Endothelial cell of umbilical vein (primary cell): ENCODE measurements around the gene TAF1A. TPM values are rescaled to one million over a fixed set of nuclear protein-coding genes. Genes with fewer than 3 reads are reported as not detected.

Experiments used
- BruUV-seq: library from RNA; stranded (reverse); fragments of 400-500 nt; replicated peaks from 2 replicates; lab custom pipeline; 2021; lab: Mats Ljungman, UMichigan
- CTCF ChIA-PET: fragments of 300-600, 350-600 bp; sonication (Branson Sonifier 250); formaldehyde crosslinking; loops from one replicate; lab custom pipeline; 2021; ENCODE audit warnings: antibody characterized with exemption, inconsistent platforms; lab: Charles Lee
- POLR2A ChIA-PET: fragments of 300-600, 350-600 bp; sonication (Branson Sonifier 250); formaldehyde crosslinking; loops from one replicate; lab custom pipeline; 2021; ENCODE audit warnings: antibody characterized with exemption, inconsistent platforms; lab: Charles Lee
- DNase-seq: peaks from one replicate; pipeline ENCODE4 v3.0.0-alpha.2; 2011; ENCODE audit warnings: low read depth, low spot score
- FAIRE-seq: peaks from 2 replicates; lab custom pipeline; 2011; peaks lifted over from hg19 to GRCh38; lab: Jason Lieb, UNC
- H2AFZ ChIP-seq: 2 replicates; pipeline ENCODE4 v1.6.0; 2012; ENCODE audit warnings: low read depth, low read length, control low read depth, inconsistent platforms
- H3K27ac ChIP-seq: 2 replicates; pipeline ENCODE4 v1.5.1; 2011; ENCODE audit warnings: low read depth, mild to moderate bottlenecking, control low read depth, low read length, moderate library complexity; ENCODE audit not compliant: insufficient read depth
- H3K27me3 ChIP-seq, 2 experiments: 2 replicates each; pipeline versions ENCODE4 v1.6.0 to v1.6.1; 2011; ENCODE audit warnings: low read length in 2 of 2, mixed read lengths in 1 of 2; ENCODE audit not compliant: control insufficient read depth in 2 of 2, insufficient read depth in 2 of 2
- H3K36me3 ChIP-seq, 2 experiments: 2 replicates in 1 of 2; 3 replicates in 1 of 2; pipeline ENCODE4 v1.5.1; 2011; ENCODE audit warnings: low read length in 2 of 2, mild to moderate bottlenecking in 1 of 2, moderate library complexity in 1 of 2; ENCODE audit not compliant: control insufficient read depth in 2 of 2, insufficient read depth in 2 of 2; ENCODE audit errors: extremely low read depth in 1 of 2
- H3K4me1 ChIP-seq: 3 replicates; pipeline ENCODE4 v1.5.1; 2011; ENCODE audit warnings: mild to moderate bottlenecking, low read length; ENCODE audit not compliant: control insufficient read depth, insufficient read depth; ENCODE audit errors: extremely low read depth
- H3K4me2 ChIP-seq: 2 replicates; pipeline ENCODE4 v1.6.1; 2011; ENCODE audit warnings: low read length, control low read depth, mixed read lengths; ENCODE audit not compliant: insufficient read depth
- H3K4me3 ChIP-seq, 3 experiments: fragments of 200-600 bp in 1 of 3; sonication (generic), shearing (Covaris generic) in 1 of 3; replicated peaks in 1 of 3; 2 replicates each; pipeline ENCODE4 v1.5.1; 2011 to 2016; ENCODE audit warnings: control low read depth in 3 of 3, low read length in 3 of 3, mild to moderate bottlenecking in 2 of 3, inconsistent platforms in 1 of 3, low read depth in 1 of 3, moderate library complexity in 1 of 3; ENCODE audit not compliant: insufficient read depth in 1 of 3
- H3K79me2 ChIP-seq: 2 replicates; pipeline ENCODE4 v1.6.0; 2012; ENCODE audit warnings: low read length, inconsistent platforms; ENCODE audit not compliant: control insufficient read depth, insufficient read depth
- H3K9ac ChIP-seq: replicated peaks from 2 replicates; pipeline ENCODE3; 2011; ENCODE audit warnings: low read length, control low read depth; ENCODE audit not compliant: insufficient read depth; ENCODE audit errors: extremely low read depth
- H3K9me1 ChIP-seq: replicated peaks from 3 replicates; pipeline ENCODE4 v1.6.0; 2011; ENCODE audit warnings: mild to moderate bottlenecking, low read length; ENCODE audit not compliant: control insufficient read depth, insufficient read depth; ENCODE audit errors: extremely low read depth
- H3K9me3 ChIP-seq: replicated peaks from 2 replicates; pipeline ENCODE4 v1.5.1; 2012; ENCODE audit warnings: low read length, inconsistent platforms; ENCODE audit not compliant: control insufficient read depth, insufficient read depth
- H4K20me1 ChIP-seq: replicated peaks from 2 replicates; pipeline ENCODE3; 2011; ENCODE audit warnings: mild to moderate bottlenecking, low read length; ENCODE audit not compliant: control insufficient read depth, insufficient read depth; ENCODE audit errors: extremely low read depth
- CTCF ChIP-seq, 2 donors: IDR thresholded peaks; 1 replicate in 1 of 2; 2 replicates in 1 of 2; pipeline ENCODE4 v1.5.1; 2011; ENCODE audit warnings: low read length in 2 of 2, mild to moderate bottlenecking in 2 of 2, moderate library complexity in 2 of 2, control low read depth in 1 of 2, inconsistent platforms in 1 of 2, low read depth in 1 of 2; ENCODE audit not compliant: insufficient read depth in 1 of 2; ENCODE audit errors: extremely low read depth in 1 of 2
- EZH2 ChIP-seq: IDR thresholded peaks from 2 replicates; pipeline ENCODE4 v1.6.1; 2012; ENCODE audit warnings: borderline replicate concordance, low read depth, mild to moderate bottlenecking, moderate library complexity, low read length, inconsistent platforms; ENCODE audit not compliant: severe bottlenecking
- FOS ChIP-seq: IDR thresholded peaks from 2 replicates; pipeline ENCODE4 v1.6.1; 2011; ENCODE audit warnings: mild to moderate bottlenecking, low read length, moderate library complexity, borderline replicate concordance; ENCODE audit not compliant: insufficient read depth
- GATA2 ChIP-seq: IDR thresholded peaks from 2 replicates; pipeline ENCODE4 v1.7.0; 2011; ENCODE audit warnings: low read depth, mild to moderate bottlenecking, moderate library complexity, mixed read lengths, low read length; ENCODE audit not compliant: insufficient read length, insufficient read depth
- JUN ChIP-seq: IDR thresholded peaks from 2 replicates; pipeline ENCODE4 v1.6.1; 2011; ENCODE audit warnings: borderline replicate concordance, low read depth; ENCODE audit not compliant: insufficient read length, insufficient read depth
- MAX ChIP-seq: IDR thresholded peaks from 2 replicates; pipeline ENCODE4 v1.6.1; 2011; ENCODE audit not compliant: insufficient read depth, insufficient read length
- MYC ChIP-seq: IDR thresholded peaks from one replicate; pipeline ENCODE4 v1.6.1; 2011; ENCODE audit warnings: mild to moderate bottlenecking, low read depth, low read length
- POLR2A ChIP-seq: IDR thresholded peaks from 2 replicates; pipeline ENCODE4 v1.6.1; 2012; ENCODE audit warnings: low read depth, mild to moderate bottlenecking, control low read depth, low read length
- POLR2AphosphoS5 ChIP-seq: IDR thresholded peaks from 2 replicates; pipeline ENCODE4 v1.6.1; 2012; ENCODE audit warnings: low read depth, mild to moderate bottlenecking, control low read depth, low read length, moderate library complexity; ENCODE audit not compliant: insufficient read depth
- dilution Hi-C: fragments of 300-500 bp; cut with MboI; formaldehyde crosslinking; loops from one replicate; pipeline ENCODE4 v1.15.0; 2019; ENCODE audit warnings: low sequenced_read_pairs; ENCODE audit not compliant: extremely low pct_ligation_motif_present
- intact Hi-C: fragments of 100-400 bp; cut with micrococcal nuclease; formaldehyde crosslinking; loops from one replicate; pipeline ENCODE4 v1.10.0; 2022
- polyA plus RNA-seq, 4 experiments: library from polyadenylated mRNA; depleted of rRNA in 3 of 4; stranded (reverse) in 3 of 4; unstranded in 1 of 4; fragments of >200 nt; gene quantifications; 2 replicates each; pipeline versions ENCODE4 v1.2.1 to v1.2.3, GENCODE V29; 2011 to 2012; ENCODE audit warnings: missing spikeins in 1 of 4
- total RNA-seq: library from RNA; stranded (reverse); gene quantifications from 2 replicates; pipeline ENCODE4 v1.2.3, GENCODE V29; 2021

Gene TAF1A
- total and polyA plus RNA-seq, 2 donors (not counting 3 experiments of a cell fraction or from before 2014, with no cell fraction given): 1.3 to 5.3 TPM

GRCh38 chr1:222586842-222587241 lies 2.9 kb downstream of the TAF1A start:
- no peak for FAIRE-seq
- H3K4me2 ChIP-seq: no peak overlapping the region

GRCh38 chr1:222583079-222583478 lies 6.7 kb downstream of the TAF1A start:
- no peak overlapping the region for H3K4me3 ChIP-seq
- H3K4me1 ChIP-seq: peaks cover 14% of the 10 kb centered on the region
- intact Hi-C loops: loop anchor here (5.0 kb wide), 1 partner anchor 34 kb away; the partner anchor contains the start of gene MIA3
- H3K27me3 ChIP-seq: no peaks in the 10 kb centered on the region
- H4K20me1 ChIP-seq: no peaks in the 10 kb centered on the region
- no peaks in the 10 kb centered on the region for H3K9me1 ChIP-seq
- no peak for DNase-seq
- FAIRE-seq: no peak
- H3K36me3 ChIP-seq: no peaks in the 10 kb centered on the region
- H3K9ac ChIP-seq: no peak overlapping the region
- ChIA-PET POLR2A (interaction anchor here (0.7 kb wide), 1 partner anchor 1148 kb away, joined by 3 read pairs; no protein-coding TSS in a partner anchor), CTCF (interaction anchor here (1.4 kb wide), 1 partner anchor 51 kb away, joined by 4 read pairs; no protein-coding TSS in a partner anchor)
- no peaks in the 10 kb centered on the region for H3K9me3 ChIP-seq
- BruUV-seq: no TSS peak
- H3K27ac ChIP-seq: no peak overlapping the region
- no peak overlapping the region for H3K4me2 ChIP-seq
- no peaks in the 10 kb centered on the region for H3K79me2 ChIP-seq
- dilution Hi-C loops: no loop called here
- TF ChIP-seq POLR2AphosphoS5: no peak
- TF ChIP-seq POLR2A: no peak
- no peak for TF ChIP-seq FOS
- no peak for TF ChIP-seq MAX
- TF ChIP-seq JUN: no peak
- TF ChIP-seq EZH2: no peak
- no peak for TF ChIP-seq CTCF (IDR thresholded peaks at IDR 0.05; ENCODE audit: extremely low read depth in 1 of 2, insufficient read depth in 1 of 2, low read depth in 1 of 2, low read length in 2 of 2)
- TF ChIP-seq MYC: no peak
- TF ChIP-seq GATA2: no peak
- no peak overlapping the region for H2AFZ ChIP-seq

More at GRCh38 chr1:222586842-222587241, 2.9 kb downstream of the TAF1A start:
- Histone ChIP-seq H3K36me3 (no peaks in the 10 kb centered on the region), H3K4me3 (no peak overlapping the region), H3K27me3 (no peaks in the 10 kb centered on the region), H3K27ac (no peak overlapping the region), H2AFZ (no peak overlapping the region), H4K20me1 (no peaks in the 10 kb centered on the region), H3K9me3 (no peaks in the 10 kb centered on the region), H3K9ac (no peak overlapping the region), H3K9me1 (no peaks in the 10 kb centered on the region), H3K79me2 (no peaks in the 10 kb centered on the region), H3K4me1 (peaks cover 20% of the 10 kb centered on the region)
- no peak for DNase-seq
- intact Hi-C loops: no loop called here
- TF ChIP-seq CTCF (IDR thresholded peaks at IDR 0.05; ENCODE audit: extremely low read depth in 1 of 2, insufficient read depth in 1 of 2, low read depth in 1 of 2, low read length in 2 of 2): no peak
- dilution Hi-C loops: no loop called here
- no TSS peak for BruUV-seq
- ChIA-PET CTCF (no interaction called here), POLR2A (no interaction called here)
